CD4-positive, alpha-beta T cell treated with Interleukin-15 for 1 hour (primary cell): ENCODE data around the gene CKB.

ENCODE experiments used
- DNase-seq: peaks from one replicate; pipeline ENCODE4 v3.0.0-alpha.2; 2020

The CKB gene

DNA sequence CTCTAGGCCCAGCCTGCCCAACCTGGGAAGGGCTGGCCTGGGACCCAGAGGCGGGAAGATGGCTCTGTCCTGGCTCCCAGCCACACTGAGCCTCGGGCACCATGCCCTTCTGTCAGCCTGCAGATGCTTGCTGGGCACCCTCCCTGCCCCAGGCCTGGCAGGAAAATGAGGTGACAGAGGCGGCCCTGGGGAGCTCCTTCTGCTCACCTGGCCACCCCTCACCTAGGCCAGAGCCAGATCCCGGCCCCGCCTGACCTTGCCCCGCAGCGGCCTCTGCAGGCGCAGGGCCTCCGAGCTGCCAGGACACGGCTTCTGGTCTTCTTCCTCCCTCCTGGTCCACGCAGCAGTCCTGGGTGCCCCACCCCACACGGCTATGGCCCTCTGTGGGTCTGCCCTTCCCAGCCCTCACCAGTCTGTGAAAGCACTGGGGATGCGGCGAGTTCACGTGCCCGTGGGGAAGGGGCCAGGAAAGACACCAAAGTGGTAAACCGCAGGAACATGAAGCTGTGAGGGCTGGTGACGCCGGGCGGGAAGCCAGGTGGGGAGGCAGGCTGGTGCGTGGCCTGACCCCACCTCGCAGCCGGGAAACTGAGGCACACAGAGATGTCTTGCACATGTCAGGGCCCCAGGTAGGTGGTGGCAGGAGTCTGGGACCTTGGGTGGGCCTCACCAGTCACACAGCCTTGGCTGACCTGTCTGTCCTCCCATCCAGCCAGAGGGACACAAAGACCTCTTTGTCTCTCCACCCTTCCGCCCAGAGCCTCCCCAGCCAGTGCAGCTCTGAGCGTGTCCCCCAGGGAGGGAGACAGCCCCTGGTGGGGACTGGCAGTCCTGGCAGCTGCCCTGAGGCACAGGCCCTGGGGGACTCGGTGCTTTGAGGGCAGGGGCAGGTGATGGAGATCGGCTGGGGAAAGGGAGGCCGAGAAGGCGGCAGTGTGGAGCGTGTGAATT, 27.0 kb upstream of the CKB start:
- no peak for DNase-seq

DNA sequence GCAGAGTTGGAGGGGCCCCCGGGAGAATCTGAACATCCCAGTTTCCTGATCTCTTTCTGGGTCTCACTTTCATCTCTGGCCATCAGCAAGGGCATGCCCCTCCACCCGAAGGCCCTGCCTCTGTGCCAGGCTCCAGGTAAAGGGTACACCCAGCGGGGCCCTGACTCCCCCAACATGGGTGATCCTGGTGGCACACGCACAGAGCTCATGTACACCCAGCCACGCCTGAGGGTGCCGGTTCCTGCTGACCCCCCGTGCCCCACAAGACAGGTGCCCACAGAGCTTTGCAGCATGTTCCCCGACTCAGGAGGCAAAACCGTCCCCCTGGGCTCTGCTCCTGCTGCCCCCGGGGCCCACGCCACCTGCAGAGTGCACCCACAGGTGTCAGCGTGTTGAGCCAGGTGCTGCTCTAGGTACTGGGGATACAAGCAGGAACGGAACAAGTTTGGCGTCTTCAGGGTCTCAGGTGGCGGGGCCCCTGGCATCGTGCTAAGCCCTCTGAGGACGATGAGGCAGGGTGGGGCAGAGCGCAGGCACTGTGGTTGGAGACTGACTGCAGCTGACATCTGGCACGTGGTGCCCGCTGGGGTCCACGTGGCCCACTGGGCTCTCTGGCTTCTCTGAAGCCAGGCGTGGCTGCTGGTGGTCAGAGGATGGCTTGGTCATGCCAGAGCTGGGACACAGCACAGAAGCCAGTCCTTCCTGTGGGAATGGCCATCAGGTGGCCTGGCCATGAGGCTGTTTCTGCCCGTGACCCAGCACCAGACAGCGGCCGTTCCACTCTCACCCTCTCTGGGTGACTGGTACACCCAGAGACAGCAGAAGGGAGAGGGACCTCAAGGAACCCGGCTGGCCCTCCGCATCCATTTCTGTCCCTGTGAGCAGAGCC, 26.1 kb upstream of the CKB start:
- DNase-seq, result no peak

DNA sequence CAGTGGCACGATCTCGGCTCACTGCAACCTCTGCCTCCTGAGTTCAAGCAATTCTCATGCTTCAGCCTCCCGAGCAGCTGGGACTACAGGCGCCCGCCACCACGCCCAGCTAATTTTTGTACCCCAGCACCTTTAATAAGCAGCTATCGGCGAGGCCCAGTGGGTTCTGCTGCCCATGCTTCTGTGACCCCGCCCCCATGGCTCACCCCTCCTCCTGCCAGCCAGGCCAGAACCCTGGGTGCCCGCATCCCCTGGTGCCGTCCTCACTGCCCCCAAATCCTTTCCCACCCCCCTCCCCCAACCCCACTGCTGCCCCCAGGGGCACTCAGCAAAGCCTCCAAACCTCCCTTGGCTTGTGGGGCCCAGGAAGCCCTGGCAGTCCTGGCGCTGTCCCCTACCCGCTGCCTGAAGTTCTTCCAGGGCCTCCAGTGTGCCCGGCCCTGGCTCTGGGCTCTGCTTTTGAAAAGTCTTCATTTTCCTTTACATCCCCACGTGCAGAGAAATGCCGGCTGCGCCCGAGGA, 25.4 kb upstream of the CKB start:
- no peak for DNase-seq

DNA sequence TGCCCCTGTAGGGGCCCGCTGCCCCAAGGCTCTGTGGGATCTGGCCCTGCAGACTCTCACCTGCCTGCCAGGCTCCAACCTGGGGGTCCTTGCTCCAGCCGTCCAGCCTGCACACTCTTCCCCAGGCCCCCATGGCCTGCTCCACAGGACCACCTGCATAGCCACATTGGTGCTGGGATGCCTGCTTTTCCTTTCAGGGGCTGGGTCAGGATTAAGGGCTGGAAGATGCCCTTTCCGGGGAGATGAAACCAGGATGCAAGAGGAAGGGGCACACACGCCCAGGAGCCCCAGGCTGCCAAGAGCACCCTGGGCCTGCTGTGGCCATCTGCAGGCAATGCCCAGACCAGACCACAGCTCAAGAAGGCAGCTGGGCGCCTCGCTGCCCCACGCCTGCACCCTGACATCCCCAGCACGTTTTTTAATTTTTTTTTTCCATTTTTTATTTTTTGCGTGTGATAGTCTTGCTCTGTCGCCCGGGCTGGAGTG, 24.9 kb upstream of the CKB start:
- DNase-seq, result no peak

DNA sequence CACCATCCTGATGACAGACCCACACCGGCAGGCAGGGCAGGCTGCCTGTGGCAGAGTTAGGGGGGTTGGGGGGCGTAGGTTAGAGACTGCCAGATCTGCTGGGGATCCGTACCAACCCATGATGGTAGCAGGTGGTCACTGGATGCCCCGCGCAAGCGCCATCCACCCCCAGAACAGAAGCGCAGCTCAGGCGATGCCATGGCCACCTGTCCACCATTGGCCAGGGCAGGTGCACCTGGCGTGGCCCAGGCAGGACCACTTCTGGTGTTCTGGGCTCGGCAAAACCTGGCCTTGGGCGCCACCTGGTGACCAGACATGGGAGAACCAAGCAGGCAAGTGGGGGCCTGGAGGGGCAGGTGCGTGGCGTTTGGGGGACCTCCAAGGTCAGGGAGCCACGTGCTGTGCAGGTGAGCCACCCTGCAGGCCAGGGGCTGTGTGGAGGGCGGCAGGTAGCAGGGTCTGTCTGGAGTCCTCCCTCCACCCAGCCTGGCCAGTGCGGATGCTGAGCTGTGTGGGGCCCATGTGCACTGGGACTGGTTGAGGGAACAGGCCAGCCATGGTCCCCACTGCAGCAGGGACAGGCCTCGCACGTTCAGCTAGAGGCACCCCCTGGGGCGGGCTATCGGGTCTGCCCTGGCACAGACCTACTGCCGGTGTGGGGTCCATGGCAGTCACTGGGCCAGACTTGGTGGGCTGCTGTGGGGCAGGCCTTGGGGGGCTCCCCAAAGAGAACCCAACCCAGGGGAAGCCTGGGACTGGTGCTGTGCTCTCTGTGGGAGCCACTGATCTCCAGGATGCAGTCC, 24.2 kb upstream of the CKB start:
- DNase-seq, result peak; percentile 72

DNA sequence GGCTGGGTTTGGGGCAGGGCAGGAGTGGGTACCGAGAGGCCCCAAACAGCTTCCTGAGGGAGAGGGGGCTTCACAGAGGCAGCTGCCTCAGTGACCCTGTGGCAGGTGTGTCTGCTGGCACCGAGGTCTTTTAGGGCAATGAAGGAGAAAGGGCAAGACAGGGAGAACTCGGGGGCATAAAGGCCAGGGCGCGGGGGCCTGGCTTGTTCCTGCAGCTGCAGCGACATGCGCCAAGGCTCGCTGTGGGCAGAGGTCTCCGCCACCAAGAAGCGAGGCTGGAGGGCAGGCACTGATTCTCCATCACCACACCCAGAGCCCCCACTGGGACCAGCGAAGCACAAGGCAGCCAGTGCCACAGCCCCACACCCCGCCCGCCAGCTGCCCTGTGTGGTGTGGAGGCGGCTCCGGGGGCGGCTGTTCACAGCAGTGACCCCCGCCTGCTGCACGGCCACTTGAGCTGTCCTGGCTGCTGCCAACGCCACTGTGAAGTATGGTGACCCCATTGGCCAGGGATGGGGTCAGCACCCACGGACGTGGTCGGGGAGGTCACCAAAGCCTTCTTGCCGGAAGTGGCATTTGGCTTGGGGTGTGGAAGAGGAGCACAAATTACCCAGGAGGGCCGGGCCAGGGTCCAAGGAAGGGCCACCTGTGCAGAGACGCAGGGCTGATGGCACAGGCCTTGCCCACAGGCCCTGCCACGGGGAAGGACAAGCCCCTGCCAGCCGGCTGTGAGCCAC, 23.5 kb upstream of the CKB start:
- no peak for DNase-seq

DNA sequence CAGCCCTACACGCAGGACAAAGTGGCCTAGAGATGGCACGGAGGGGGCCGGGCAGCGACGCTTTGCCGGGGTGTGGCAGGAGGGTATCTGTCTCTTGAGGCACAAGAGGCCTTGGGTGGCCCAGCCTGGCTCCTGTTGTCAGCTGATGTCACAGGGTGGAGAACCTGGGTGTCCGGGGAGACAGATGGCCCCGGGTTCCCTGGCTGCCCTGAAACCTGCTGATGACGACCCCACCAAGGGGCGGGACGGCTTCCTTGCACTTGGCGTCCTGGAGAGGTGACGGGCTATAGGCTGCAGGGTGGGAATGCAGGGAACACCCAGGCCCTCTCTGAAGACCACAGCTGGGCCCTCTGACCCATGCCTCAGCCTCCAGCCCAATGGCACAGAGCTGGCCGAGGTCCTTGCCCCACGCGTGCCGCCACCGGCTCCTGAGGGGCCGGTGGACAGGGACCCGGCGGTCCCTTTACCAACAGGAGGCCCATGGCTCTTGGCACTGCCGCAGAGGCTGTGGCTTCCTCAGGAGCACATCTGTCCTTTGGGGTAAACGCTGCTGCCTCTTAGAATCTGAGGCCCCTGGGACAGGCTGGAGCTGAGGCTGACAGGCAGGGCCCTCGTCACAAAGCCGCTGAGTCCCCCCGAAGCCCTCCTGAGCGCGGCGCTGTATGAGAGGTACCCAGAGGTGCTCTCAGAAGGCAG, 22.7 kb upstream of the CKB start:
- DNase-seq, result no peak

DNA sequence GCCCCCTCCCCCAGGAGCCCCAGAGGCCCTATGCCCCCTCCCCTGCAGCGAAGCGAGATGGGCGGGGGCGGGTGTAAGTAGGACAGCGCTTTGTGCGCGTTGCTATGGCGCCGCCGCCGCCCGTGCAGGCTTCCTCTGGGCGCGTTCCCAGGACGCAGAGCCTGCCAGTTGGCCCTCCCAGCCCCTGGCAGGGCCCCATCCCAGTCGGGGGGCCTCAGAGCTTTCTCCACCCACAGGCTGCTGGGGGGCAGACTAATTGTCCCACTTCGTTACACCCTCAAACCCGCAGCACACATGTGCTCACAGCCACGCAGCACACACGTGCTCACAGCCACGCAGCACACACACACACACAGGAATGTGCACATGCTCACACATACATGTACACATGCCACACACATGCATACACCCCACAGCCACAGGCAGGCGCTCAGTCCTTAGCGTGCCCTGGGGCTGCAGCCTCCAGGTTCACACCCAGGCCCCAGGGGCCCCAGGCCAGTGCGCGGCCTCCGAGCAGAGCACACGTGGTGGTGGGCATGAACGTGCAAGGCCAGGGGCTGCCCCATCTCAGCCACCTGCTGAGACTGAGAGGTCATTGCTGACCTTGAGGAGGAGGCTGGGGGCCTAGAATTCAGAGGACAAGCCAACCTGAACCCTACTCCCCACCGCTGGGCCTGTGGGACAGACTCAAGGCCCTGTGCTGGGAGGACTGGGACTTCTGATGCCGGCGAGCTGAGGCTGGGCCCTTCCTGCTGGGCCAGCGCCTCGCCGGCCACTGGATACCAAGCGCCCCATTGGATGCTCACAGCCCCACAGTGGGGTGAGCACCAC, 22.0 kb upstream of the CKB start:
- DNase-seq, result no peak

DNA sequence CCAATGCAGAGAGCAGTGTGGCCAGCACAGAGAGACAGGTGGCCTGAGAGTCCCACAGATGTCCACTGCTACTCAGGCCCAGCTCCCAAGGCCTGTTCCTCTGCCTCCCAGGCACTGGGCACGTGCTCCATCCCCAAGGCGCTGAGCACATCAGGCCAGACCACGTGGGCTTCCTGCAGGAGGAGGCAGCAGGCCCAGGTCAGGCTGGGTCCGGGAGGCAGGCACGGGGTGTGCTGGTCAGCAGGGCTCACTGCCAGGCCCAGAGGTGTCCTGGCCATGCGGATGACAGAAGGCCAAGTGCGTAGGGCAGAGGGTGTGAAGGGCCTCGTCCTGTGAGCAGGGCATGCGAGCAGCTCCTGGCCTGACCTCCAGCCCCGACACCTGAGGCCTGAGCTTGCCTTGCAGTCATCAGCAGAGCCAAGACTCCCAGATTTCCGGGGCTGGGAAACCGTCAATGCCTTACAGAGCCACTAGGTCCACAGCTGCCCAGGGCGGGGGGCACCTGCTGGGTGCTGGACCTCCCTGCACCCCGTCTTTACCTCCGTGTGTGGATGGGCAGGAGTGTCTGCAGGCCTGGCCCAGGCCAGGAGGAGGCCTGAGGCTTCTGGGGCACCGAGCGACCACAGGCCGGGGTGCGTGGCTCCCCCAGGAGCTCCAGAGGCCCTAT, 21.2 kb upstream of the CKB start:
- DNase-seq, result no peak

DNA sequence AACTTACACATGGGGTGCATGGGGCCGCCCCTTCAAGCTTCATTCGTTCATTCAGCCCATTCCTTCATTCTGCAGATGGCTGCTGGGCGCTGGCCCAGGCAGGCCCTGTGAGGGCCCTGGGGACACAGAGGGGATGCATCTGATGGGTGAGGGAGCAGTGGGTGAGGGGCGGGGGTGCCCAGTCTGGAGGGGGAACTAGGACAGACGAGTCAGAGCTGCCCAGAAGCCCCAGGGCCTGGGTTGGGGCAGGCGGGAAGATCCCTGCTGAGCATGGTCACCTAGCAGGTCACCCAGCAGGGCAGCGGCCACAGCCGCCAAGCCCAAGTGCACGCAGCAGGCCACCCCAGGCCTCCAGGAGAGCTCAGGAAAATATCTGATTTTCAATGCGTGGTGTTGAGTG, 20.5 kb upstream of the CKB start:
- no peak for DNase-seq

DNA sequence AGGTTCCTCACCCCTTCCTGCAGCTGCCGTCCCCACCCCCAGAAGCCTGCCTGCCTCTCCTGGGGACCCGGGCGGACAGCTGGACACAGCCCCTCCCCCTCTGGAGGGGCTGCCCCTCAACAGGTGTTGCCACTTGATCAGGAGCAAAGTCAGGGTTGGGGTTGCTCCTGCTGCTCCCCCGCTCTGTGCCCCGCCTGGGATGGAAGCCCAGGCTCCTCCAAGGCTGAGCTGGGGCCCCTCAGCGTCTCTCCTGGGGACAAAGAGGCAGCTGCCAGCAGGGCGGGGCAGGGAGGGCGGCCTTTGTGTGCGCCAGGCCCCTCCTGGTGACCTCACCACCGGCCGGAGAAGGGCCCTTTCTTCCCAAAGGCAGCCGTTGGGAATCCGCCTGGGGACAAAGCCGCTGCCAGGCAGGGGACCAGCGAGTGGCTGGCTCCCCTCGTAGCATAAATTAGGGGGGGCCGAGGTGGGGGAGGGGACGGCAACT, 20.0 kb upstream of the CKB start:
- DNase-seq, result no peak

DNA sequence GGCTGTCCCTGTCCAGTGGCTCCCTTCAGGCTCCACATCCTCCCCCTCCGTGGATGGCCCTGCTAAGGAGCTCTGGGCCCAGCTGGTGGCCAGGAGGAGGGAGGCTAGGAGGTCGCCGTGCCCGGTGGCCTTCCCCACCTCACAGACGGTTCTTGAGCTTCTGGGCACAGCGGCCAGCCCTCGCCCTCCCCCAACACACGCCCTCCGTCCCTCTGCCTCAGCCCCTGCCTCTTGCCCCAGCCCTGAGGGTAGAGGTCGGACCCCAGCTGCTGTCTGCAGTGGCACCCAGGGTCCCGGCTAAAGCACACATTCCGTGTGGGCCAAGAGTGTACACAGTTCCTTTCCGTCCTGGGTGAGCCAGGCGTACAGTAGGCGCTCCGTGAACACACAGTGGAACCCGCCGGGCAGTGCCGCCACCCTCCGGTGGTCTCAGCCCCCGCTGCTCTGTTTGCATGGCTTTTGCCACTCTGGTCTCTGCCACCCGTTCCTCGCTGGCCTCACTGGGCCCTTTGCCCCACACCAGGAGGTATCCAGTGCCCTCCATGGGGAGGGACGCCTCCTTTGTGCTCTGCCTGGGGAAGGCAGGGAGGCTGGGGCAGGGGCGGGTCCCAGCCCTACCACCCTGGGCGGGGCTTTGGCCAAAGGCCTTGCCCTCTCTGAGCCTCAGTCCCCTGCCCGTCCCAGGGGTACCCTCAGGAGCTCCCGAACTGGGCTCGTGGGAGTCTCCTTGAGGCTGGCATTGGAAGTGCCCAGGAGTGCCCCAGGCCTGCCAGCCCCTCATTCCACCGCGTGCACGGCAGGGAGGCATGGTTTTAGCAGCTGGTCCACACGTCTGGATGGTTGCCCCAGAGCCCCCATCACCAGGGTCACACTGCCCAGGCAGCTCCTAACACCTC, 19.3 kb upstream of the CKB start:
- DNase-seq, result no peak

DNA sequence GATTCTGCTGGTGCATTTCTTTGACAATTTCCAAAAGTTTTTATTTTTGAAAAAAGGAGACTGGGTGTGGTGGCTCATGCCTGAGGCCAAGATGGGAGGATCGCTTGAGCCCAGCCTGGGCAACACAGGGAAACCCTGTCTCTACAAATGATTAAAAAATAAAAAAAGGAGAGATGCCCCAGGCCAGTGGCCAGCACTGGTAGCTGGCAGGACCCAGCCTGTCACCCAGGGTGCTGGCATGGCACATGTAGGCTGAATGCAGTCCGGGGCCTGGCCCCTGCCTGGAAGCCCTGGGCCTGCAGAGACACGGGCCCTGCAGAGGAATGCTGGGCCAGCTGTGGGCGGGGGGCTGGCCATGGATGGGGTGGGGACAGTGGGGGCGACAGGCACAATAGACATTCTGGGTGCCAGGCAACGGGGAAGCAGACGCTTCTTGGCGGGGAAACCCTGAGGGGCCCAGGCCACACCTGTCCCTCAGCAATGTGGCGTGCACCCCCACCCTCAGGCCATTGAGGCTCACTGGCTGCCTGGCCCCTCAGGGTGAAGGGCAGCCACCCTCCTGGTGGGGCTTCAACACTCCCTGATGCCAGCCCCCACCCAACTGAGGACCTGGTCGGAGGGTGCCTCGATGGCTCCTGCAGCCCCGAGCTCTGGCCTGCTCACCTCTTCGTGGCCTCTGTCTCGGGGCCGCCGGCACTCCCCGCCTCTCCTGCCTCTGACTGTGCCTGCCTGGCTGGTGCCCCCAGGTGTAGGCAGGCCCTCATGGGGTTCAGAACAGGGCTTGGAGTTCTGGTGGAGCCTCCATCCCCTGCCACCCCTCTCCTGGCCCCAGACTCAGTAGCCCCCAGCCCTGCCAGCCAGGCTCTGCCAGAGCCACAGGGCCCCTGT, 18.4 kb upstream of the CKB start:
- no peak for DNase-seq

DNA sequence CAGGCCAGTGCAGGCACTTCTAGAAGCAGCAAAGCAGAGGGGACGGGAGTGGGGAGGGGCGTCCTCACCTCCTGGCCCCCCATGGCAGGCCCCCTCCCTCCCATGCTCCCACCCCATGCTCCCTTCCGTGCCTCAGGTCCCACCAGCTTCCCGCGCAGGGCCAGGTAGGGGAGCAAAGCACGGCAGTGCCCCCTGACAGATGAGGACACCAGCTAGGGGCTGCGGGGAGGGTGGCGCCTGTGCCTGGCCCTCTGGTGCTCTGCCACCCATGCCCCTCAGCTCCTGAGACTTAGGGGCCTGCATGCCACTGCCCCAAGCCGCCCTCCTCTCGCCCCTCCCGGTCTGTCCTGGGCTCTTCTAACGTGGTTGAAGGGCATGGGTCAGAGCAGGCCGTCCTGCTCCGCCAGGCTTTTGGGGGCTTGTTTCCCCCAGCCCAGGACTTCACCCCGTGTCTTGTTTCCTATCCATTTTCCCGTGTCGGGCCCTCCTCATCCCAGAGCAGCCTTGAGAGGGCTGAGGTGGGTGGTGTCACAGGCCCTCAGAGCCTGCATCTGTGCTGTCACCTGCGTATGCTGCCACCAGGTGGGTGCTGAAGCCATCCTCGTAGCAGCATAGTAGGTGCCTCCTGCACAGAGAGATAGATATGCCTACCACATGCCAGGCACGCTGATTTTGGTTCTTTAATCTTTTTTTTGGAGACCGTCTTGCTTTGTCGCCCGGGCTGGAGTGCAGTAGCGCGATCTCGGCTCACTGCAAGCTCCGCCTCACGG, 16.6 kb upstream of the CKB start:
- no peak for DNase-seq

DNA sequence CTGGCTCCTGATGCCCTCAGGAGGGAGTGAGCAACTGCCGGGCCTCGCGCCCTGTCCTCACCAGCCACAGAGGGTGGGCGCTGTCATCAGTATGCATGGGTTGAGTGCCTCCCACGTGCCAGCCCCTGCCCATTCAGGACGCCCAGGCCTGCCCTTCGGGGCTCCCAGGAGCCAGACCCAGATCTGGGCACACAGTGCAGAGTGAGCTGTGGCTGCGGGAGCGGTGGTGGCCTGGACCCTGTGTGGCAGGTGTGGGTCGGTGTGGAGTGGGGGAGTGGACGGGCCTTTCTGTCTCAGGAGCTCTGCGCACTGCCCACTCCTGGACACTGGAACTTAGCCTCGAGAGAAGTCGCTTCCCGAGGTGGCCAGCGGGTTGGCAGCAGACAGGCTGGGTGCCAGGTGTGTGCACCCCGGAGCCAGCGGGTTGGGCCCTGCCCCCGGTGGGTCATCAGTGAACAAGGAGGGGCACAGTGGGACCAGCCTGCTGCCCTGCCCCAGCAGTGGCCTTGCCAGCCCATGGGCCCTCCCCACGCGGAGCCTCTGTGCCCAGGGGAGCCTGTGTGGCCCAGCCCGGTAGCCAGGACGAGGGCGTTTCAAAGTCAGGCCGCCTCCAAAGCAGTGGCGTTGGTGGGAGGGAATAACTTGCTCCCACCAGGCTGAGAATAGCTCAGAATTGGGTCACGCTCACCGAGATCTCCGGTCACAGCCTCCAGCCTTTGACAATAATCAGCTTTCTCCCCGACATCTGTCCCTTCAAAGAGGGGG, 15.8 kb upstream of the CKB start:
- no peak for DNase-seq
